ENCODE data around the gene SKA1.

Gene SKA1

GRCh38 chr18:50374753-50375391 is at the start of gene SKA1:
Gene SKA1, plus strand, starts transcription at chr18:50375046. Its CDS starts 785 bp downstream, at chr18:50375831.
- peak; percentile 70 to 84 for DNase-seq (ENCODE audit: extremely low read depth in 1 of 2, low read depth in 1 of 2)

GRCh38 chr18:50327983-50328382 is 46.9 kb upstream of the SKA1 start:
- no peak for DNase-seq (ENCODE audit: extremely low read depth in 1 of 2, low read depth in 1 of 2)

- DNase-seq (ENCODE audit: extremely low read depth in 1 of 2, low read depth in 1 of 2) = no peak
Measured at GRCh38 chr18:50330176-50330575, 44.7 kb upstream of the SKA1 start.

- DNase-seq (ENCODE audit: extremely low read depth in 1 of 2, low read depth in 1 of 2) = no peak
Measured at GRCh38 chr18:50331691-50332090, 43.2 kb upstream of the SKA1 start.

- no peak for DNase-seq (ENCODE audit: extremely low read depth in 1 of 2, low read depth in 1 of 2)
Measured at GRCh38 chr18:50334546-50335152, 40.2 kb upstream of the SKA1 start.

- DNase-seq (ENCODE audit: extremely low read depth in 1 of 2, low read depth in 1 of 2) = no peak
Measured at GRCh38 chr18:50338122-50338521, 36.7 kb upstream of the SKA1 start.

GRCh38 chr18:50338715-50339114 is 36.1 kb upstream of the SKA1 start:
- no peak for DNase-seq (ENCODE audit: extremely low read depth in 1 of 2, low read depth in 1 of 2)

GRCh38 chr18:50340078-50340477 is 34.8 kb upstream of the SKA1 start:
- no peak for DNase-seq (ENCODE audit: extremely low read depth in 1 of 2, low read depth in 1 of 2)

- DNase-seq (ENCODE audit: extremely low read depth in 1 of 2, low read depth in 1 of 2) = no peak
Measured at GRCh38 chr18:50341443-50341842, 33.4 kb upstream of the SKA1 start.

GRCh38 chr18:50350699-50351098 is 24.1 kb upstream of the SKA1 start:
- DNase-seq (ENCODE audit: extremely low read depth in 1 of 2, low read depth in 1 of 2) = no peak

- no peak for DNase-seq (ENCODE audit: extremely low read depth in 1 of 2, low read depth in 1 of 2)
Measured at GRCh38 chr18:50356036-50356945, 18.6 kb upstream of the SKA1 start.

GRCh38 chr18:50358844-50359243 is 16.0 kb upstream of the SKA1 start:
- DNase-seq (ENCODE audit: extremely low read depth in 1 of 2, low read depth in 1 of 2) = no peak

GRCh38 chr18:50359806-50360205 is 15.0 kb upstream of the SKA1 start:
- no peak for DNase-seq (ENCODE audit: extremely low read depth in 1 of 2, low read depth in 1 of 2)

- no peak for DNase-seq (ENCODE audit: extremely low read depth in 1 of 2, low read depth in 1 of 2)
Measured at GRCh38 chr18:50360611-50361010, 14.2 kb upstream of the SKA1 start.

GRCh38 chr18:50369672-50370071 is 5.2 kb upstream of the SKA1 start:
- DNase-seq (ENCODE audit: extremely low read depth in 1 of 2, low read depth in 1 of 2) = no peak

- no peak for DNase-seq (ENCODE audit: extremely low read depth in 1 of 2, low read depth in 1 of 2)
Measured at GRCh38 chr18:50372743-50373142, 2.1 kb upstream of the SKA1 start.

- no peak for DNase-seq (ENCODE audit: extremely low read depth in 1 of 2, low read depth in 1 of 2)
Measured at GRCh38 chr18:50373561-50374219, 1.2 kb upstream of the SKA1 start.

GRCh38 chr18:50374220-50374752 is 560 bp upstream of the SKA1 start:
- no peak for DNase-seq (ENCODE audit: extremely low read depth in 1 of 2, low read depth in 1 of 2)

- DNase-seq (ENCODE audit: extremely low read depth in 1 of 2, low read depth in 1 of 2) = no peak
Measured at GRCh38 chr18:50377061-50377798, 2.4 kb downstream of the SKA1 start.

- no peak for DNase-seq (ENCODE audit: extremely low read depth in 1 of 2, low read depth in 1 of 2)
Measured at GRCh38 chr18:50388988-50389387, 14.1 kb downstream of the SKA1 start.

Measured in activated CD8-positive, alpha-beta memory T cell treated with anti-CD3 and anti-CD28 coated beads for 1 hour (primary cell).